Adipose tissue (tissue), 3 donors: ENCODE results near the gene SP110. TPM values are rescaled to one million over a fixed set of nuclear protein-coding genes. Genes with fewer than 3 reads are reported as not detected.
"Not testable (repeated sequence)": the region's sequence is repeated elsewhere in the genome, so short reads cannot be mapped to it uniquely, and the experiment has no call there.

ENCODE experiments used
- H3K27ac ChIP-seq: one replicate; pipeline ENCODE4 v1.5.1; 2013; ENCODE audit warnings: low read depth, low read length
- WGBS, 3 donors: extraction: QIAGEN DNeasy Blood & Tissue Kit; methylation state at CpG; one replicate each; pipeline ENCODE4 v1.1.7; 2013; 5-methylcytosine and 5-hydroxymethylcytosine counted together
- polyA plus RNA-seq, 3 donors: library from polyadenylated mRNA; stranded (reverse); fragments of 200-250 nt; gene quantifications; one replicate each; pipeline ENCODE4 v1.2.3, GENCODE V29; 2013
- donor health status: healthy with polysubstance abuse.
- donor health status: Bipolar disorder and iron deficiency.
- donor health status: healthy.

Gene SP110
- polyA plus RNA-seq = 10 to 100 TPM in 2 of 3 donors, 1 to 10 TPM in 1; 8.6 to 14.6 (median 13.9) TPM

DNA sequence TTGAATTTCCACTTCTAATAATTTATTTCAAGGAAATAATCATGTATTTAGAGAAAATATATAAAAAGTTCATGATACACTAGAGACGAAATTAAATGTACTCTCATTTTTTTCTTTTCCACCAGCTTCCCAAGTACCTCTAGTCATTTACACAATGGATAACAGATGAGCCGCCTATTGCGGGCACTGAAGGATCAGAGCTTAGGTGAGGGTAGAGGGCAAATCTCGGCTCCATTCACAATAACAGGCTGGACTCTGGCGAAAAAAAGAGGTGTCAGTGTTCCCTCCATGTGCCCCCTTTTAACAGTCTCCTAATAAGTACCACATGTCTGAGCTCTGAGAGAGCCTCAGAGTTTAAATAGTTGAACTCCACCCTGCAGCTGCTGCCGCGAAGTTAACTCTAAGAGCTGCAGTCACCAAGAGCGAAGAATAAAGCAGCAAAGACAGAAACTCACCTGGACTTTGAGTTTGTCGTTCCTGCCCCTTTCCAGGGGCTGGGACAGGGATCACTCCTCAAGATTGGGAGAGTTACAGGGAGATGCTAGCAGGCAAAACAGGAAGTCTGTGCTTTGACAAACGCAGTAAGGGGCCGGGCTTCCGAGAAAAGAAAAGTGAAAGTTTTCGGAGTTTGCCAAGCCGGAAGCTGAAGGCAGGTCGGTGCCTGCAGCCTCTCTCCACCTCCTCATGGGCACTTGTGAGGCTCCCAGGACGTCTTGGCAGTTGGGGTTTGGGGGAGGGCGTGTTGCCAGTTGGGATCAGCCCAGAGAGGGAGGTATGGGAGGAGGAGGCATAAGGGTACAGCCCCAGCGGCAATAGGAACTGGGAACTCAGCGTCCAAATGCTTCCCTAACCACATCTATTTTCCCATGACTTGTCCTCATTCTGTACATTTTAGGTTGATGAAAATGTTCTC is at the start of gene SP110:
Gene SP110, minus strand, starts transcription at position 566 of the 913 bp plus-strand sequence. CDS start 3,057 bp downstream, outside the sequence.
- WGBS, 3 donors = 0 to 2% (median 0%) methylated on average over 19 of the region's 19 CpGs
- peak within 1 kb of the TSS; percentile 78 for H3K27ac ChIP-seq

DNA sequence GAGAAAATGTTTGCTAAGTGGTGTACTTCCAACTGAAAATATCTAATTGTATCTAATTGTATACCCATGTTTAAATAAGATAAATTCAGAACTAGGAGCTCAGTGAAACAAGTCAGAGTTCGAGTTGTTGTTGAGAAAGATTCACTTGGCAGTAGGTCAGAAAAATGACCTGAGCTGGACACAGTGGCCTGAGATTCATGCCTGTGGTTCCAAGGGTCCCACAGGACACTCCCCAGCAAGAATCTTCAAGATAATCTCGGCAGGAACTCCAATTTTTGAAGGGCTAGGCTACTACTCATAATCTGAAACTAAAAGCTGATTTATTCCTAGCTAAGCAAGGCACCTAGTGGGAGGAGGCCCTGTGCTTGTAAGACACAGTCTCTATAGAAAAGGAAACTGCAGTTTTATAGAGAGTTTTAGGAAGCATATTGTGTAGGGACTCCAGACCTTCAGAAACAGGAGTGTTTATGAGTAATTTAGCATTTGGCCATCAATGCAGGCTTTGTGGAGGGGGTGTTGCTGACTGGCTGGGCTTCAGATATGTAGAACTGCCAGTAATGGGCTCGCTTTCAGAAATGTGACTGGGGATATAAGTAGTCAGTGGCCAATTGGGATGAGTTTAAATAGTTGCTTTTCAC is 48.9 kb upstream of the SP110 start:
- 46 to 56% (median 52%) methylated on average over 3 of the region's 3 CpGs for WGBS, 3 donors

DNA sequence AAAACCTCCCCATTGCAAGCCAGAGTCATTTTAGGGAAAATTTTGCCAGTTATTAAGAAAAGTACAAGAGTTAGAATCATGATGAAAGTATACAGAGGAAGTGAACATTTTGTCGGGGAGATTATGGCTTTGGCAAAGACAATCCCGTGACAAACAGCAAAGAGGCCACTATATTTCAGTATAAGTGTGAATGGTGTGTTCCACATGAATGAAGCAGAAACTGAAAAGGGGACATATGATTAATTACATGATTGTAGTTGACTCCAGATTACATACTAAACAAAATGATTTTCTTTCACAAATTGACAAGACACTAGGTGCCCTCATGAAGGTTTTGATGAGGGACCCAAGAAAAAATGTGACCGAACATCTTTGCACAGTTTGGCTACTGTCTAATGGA is 47.8 kb upstream of the SP110 start:
- H3K27ac ChIP-seq = no peak overlapping the region
- WGBS, 3 donors = 78 to 87% (median 78%) methylated on average over 3 of the region's 3 CpGs

More for the DNA sequence above, 48.9 kb upstream of the SP110 start:
- H3K27ac ChIP-seq = no peak overlapping the region

DNA sequence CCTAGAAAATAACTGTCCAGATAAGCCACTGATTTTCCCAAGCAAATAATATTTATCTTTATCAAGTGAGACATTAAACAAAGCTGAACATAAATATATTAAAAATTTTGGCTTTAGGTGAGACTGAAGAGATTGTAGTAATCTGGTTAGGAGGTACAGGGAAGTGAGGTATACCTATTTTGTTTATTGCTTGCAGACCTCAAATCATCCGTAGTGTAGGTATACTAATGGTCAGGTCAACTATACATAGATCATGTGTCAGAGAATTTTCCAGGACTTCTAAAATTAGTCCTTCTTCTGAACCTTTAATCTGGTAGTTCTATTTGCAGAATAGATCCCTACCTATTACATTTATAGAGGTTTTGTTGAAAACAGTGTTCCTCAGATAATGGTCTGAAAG is 47.3 kb upstream of the SP110 start:
- no peak overlapping the region for H3K27ac ChIP-seq
- 85 to 100% (median 92%) methylated on average over 1 of the region's 1 CpG for WGBS, 3 donors

DNA sequence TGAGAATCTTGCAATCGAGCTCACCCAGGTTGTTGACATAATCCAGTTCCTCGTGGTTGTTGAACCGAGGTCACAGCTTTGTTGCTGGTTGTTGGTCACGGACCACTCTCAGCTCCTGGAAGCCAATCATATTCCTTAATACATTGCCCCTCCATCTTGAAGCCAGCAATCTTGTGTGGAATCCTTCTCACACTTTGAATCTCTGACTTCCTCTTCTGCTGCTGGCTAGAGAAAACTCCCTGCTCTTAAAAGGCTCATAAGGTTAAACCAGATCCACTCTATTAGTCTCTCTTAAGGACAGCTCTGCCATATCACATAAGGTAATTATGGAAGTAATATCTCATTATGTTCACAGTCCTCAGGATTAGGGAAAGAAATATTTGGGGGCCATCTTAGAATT is 46.9 kb upstream of the SP110 start:
- WGBS, 3 donors = 71 to 87% (median 76%) methylated on average over 4 of the region's 4 CpGs
- no peak overlapping the region for H3K27ac ChIP-seq

DNA sequence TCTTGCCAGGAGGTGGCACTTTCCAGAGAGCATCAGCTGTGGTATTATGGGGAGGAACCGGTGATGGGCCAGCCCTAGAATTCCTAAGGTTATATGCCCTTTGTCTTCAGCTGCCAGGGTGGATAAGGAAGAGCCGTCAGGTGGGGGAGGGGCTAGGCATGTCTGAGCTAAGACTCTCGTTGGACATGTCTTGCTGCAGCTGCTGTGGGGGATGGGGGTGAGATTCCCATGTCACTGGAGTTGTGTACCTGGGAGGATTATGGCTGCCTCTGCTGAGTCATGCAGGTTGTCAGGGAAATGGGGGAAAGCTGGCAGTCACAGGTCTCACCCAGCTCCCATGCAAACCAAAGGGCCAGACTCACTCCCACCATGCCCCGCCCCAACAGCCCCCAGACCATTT is 45.2 kb upstream of the SP110 start:
- not testable (repeated sequence) for H3K27ac ChIP-seq
- 50 to 74% (median 70%) methylated on average over 4 of the region's 4 CpGs for WGBS, 3 donors

DNA sequence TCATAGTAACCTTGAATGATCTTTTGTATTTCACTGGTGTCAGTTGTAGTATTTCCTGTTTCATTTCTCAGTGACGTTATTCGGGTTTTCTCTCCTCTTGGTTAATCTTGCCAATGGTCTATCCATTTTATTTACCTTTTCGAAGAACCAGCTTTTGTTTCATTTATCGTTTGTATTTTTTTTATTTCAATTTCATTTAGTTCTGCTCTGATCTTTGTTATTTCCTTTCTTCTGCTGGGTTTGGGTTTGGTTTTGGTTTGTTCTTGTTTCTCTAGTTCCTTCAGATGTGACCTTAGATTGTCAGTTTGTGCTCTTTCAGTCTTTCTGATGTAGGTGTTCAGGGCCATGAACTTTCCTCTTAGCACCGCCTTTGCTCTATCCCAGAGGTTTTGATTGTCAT is 42.5 kb upstream of the SP110 start:
- H3K27ac ChIP-seq = no peak overlapping the region
- WGBS, 3 donors = 73 to 88% (median 87%) methylated on average over 5 of the region's 5 CpGs

DNA sequence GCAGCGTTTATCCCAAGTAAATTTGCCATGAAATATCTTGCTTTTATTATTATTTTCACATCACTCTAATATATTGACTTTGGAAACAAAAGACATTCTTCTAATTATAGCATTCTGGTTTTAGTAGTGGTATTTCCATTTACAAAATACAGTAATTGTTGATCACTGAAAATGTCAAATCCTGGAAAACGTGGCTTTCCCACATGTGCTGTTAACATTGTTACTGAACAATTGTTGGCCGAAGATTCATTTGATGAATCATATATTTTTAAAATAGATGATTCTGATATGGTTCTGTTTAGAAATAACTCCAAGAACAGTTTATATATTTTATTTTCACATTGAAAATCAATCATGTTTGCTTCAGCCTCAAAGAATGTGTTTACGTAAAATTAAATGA is 38.7 kb upstream of the SP110 start:
- WGBS, 3 donors = 68 to 72% (median 69%) methylated on average over 4 of the region's 4 CpGs
- no peak overlapping the region for H3K27ac ChIP-seq

DNA sequence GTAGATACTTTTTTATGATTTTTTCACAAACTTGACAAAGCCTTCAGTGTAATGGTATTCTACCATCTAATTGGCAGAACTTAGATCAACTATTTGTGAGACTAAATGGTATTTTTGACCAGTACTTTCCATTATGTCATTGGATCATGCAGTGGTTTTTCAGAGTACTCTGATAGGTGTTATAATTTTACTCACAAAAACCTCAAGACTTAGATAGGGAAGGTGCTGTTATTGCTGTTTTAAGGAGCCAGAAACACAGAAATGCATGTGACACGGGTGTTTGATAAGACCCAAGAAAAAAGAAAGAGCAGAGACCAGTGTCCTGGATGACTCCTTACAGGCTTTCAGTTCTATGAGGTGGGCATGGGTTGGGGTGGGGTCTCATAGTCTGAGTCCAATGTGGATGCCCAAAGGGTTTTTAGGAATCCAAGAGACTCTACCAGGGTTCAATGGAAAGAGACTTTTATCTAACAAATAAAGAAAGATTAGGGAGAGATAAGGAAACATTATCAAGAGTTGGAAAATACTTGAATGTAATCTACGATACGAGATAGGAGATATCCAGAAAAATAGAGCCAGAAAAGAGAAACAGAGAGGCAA is 37.0 kb upstream of the SP110 start:
- 52 to 93% (median 92%) methylated on average over 3 of the region's 3 CpGs for WGBS, 3 donors
- no peak overlapping the region for H3K27ac ChIP-seq

DNA sequence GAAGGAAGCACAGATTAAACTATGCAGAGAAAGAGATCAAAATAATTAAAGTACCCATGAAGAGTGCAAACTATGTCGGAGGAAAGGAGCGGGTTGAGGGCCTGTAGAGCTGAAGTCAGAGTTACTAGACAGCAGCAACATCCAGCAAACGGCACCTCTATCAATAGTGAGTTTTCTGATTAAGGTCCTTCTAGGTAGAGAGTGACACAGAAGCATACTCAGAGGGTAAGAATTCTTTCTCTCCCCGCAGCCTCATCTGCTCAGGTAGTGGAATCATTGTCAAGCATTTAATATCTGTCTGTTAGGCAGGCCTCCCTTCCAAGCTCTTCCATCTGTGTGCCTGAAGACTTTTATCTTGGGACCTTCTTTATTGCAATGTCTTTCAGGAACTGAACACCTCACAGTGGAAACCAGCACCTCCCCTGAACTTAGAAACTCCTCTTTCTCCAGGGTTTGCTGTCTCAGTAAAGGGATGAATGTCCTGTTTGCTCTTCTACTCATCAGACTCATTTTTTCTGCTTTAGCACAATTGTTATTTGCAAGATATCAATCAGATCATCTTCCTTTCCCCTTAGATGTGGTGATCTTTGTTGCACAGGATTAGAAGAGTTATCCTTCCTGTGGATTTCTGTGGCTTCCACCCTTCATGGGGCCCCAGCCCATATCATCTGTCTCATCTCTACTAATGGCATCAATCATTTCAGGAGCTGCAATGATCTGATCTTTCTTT is 34.5 kb upstream of the SP110 start:
- H3K27ac ChIP-seq = no peak overlapping the region
- WGBS, 3 donors = 73 to 85% (median 79%) methylated on average over 4 of the region's 4 CpGs

DNA sequence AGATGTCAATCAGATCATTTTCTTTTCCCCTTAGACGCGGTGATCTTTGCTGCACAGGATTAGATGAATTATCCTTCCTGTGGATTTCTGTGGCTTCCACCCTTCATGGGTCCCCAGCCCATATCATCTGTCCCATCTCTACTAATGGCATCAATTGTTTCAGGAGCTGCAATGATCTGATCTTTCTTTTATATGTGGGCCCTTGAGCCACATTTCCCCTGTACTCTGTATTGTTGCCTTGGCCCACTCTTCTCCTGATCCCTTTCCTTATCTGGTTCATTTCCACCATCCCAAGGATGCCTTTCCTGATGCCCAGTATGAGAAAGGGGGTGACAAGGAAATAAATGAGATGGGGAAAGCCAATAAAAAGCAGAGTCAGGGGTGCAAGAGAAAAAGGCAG is 30.4 kb upstream of the SP110 start:
- 81 to 98% (median 96%) methylated on average over 2 of the region's 2 CpGs for WGBS, 3 donors
- H3K27ac ChIP-seq = no peak overlapping the region

DNA sequence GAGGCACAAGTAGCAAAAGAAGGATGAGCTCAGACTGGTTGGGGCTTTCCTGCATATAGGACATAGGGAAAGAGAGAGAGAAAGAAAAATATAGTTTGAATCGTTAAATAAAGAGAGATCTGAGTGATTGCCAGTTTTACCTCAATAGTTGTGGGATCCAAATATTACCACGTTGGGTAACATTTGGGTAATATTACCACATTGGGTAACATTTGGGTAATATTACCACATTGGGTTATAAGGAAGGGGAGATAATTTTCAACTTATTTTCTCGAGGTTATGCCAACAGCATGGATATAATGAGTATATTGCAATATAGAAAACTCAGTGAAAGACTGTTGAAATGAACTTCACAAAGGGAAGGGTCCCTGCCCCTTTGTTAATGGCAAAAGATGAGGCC is 26.4 kb upstream of the SP110 start:
- no peak overlapping the region for H3K27ac ChIP-seq
- WGBS, 3 donors = 41 to 67% (median 46%) methylated on average over 3 of the region's 3 CpGs

DNA sequence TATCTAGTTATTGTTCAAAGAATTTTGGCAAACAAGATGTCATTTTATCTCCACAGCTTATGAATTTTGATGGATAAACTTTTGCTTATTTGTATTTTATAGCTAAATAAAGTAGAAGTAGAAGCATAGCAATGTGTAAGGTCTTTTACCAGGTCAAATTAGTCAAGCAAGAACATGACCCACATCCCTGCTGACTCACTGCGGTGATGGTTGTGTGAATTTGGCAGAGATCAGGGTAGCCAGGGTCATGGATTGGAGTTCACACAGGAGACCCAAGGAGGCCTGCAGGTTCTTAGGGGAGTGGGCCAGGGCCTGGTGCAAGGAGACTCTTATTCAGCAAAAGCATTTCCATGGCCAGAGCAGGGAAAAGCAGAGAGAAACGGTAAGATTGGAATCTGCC is 24.4 kb upstream of the SP110 start:
- WGBS, 3 donors = 88 to 96% (median 92%) methylated on average over 2 of the region's 2 CpGs
- H3K27ac ChIP-seq = no peak overlapping the region

DNA sequence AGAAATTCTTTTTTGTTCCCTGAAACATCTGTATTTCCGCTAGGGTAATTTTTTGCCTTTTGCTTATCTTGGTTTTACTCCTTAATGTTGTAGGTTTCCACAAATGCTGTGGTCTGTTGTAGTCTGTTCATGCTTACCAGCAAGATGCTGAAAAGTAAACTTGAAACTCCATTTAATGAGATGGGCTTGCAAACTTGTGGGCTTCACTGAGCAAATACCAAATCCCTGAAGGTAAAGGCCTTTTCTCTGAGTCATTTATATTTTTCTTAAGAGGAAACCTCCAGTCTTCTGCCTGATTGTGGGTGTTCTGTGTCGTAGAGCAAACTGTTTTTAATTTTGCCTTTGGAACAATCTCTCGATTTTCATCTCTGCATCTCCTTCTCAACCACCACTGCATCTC is 15.1 kb upstream of the SP110 start:
- H3K27ac ChIP-seq = no peak overlapping the region
- 83 to 88% (median 86%) methylated on average over 3 of the region's 3 CpGs for WGBS, 3 donors

DNA sequence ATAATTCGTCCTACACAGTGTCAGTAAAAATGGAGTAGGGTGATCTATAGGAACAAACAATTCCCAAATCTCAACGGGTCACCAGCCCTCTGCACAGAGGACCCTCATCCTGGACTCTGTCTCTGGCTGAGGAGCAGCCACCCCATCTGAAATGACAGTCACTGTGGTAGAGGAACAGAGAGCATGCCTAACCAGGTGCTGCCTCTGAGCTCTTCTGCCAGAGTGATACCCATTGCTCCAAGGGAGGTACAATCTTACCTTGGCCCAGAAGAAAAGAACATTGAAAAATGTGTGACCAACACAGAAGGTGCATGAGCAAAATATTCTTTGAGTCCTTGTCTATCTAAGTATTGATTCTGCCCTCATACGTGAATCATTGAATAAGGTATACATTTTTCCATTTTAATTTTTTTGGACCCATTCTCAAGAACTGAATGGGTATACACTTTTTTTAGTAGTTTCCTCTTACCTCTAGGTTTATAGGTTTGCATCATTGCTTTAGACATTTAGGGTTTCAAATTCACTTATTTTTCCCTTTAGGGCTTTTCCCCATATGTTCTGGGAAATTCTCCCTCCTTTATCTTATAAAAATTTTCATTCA is 14.4 kb upstream of the SP110 start:
- no peak overlapping the region for H3K27ac ChIP-seq
- WGBS, 3 donors = 70 to 82% (median 75%) methylated on average over 3 of the region's 3 CpGs

DNA sequence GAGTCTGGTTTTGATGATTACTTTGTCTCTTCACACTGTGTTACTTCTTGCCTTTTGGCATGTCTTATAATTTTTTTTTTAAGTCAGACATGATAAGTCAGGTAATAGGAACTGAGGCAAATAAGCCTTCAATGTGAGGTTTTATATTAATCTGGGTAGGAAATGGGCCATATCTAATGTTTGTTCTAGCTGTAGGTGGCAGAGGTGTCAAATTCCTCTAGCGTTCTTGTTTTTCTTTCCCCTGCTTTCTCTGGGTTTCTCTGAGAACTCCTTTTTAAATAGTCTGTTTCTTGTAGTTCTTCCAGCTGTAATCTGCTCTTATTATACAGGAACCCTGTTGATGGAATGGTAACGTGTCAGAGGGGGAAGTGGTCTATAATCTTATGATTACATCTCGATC is 11.5 kb upstream of the SP110 start:
- H3K27ac ChIP-seq = no peak overlapping the region
- whole genome bisulfite sequencing, 3 donors = 50 to 63% (median 55%) methylated on average over 3 of the region's 3 CpGs

DNA sequence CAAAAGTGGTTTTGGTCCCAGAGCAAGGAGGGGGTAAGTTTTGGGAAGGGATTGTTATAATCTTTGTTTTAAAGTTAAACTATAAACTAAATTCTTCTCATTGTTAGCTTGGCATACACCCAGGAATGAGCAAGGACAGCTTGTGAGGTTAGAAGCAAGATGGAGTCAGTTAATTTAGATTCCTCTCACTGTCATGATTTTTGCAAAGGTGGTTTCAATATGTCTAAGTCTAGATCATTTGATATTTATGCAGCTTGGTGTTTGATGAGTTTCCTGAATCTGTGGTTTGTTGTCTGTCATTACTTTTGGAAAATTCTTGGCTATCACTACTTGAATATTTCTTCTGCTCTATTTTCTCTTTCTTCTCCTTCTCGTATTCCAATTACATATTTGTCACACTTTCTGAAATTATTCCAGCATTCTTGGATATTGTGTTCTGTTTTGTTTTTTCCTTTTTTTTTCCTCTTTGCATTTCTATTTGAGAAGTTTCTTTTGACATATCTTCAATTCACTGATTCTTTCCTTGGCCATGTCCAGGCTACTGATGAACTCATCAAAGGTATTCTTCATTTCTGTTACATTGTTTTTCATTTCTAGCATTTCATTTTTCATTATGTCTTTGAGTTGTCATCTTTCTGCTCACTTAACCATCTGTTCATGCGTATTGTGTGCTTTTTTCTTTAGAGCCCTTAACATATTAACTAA is 10.9 kb upstream of the SP110 start:
- WGBS, 3 donors = 81 to 87% (median 86%) methylated on average over 2 of the region's 2 CpGs
- H3K27ac ChIP-seq = no peak overlapping the region

DNA sequence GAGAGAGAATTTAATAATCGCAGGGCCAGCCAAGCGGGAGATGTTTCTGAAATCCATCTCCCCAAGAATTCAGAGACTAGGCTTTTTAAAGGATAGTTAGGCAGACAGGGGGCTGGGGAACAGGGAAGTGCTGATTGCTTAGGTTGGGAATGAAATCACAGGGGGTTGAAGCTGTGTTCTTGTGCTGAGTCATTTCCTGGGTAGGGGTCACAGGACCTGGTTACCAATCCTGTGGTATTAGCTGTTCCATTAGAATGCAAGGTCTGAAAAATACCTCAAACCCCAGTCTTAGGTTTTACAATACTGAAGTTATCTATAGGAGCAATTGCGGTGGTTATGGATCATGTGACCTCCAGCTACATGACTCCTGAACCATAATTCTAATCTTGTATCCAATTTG is 10.3 kb upstream of the SP110 start:
- no peak overlapping the region for H3K27ac ChIP-seq
- 88 to 94% (median 88%) methylated on average over 3 of the region's 3 CpGs for WGBS, 3 donors
